Measurements from ENCODE around the gene EZR.
"Not testable (repeated sequence)": the region's sequence is repeated elsewhere in the genome, so short reads cannot be mapped to it uniquely, and the experiment has no call there.

Gene EZR

GRCh38 chr6:158825951-158826306 is 6.8 kb upstream of the EZR start:
- H3K4me3 ChIP-seq (ENCODE audit: low read depth, low read length), result no peak overlapping the region
- no peak for TF ChIP-seq CTCF (IDR thresholded peaks at IDR 0.05; ENCODE audit: low read depth, low read length)

GRCh38 chr6:158825038-158825950 is 6.1 kb upstream of the EZR start:
- no peak overlapping the region for H3K4me3 ChIP-seq (ENCODE audit: low read depth, low read length)
- no peak for TF ChIP-seq CTCF (IDR thresholded peaks at IDR 0.05; ENCODE audit: low read depth, low read length)

GRCh38 chr6:158823616-158824015 is 4.4 kb upstream of the EZR start:
- H3K4me3 ChIP-seq (ENCODE audit: low read depth, low read length), result not testable (repeated sequence)

GRCh38 chr6:158819977-158820622 is 932 bp upstream of the EZR start:
- no peak for TF ChIP-seq CTCF (IDR thresholded peaks at IDR 0.05; ENCODE audit: low read depth, low read length)
- H3K4me3 ChIP-seq (ENCODE audit: low read depth, low read length), result no peak overlapping the region

- TF ChIP-seq CTCF (IDR thresholded peaks at IDR 0.05; ENCODE audit: low read depth, low read length), result no peak
These were observed 471 bp downstream of the EZR start for GRCh38 chr6:158818581-158819212.

GRCh38 chr6:158817728-158818580 is 1.2 kb downstream of the EZR start:
- no peak for TF ChIP-seq CTCF (IDR thresholded peaks at IDR 0.05; ENCODE audit: low read depth, low read length)
- peak overlapping the region; percentile 80 for H3K4me3 ChIP-seq (ENCODE audit: low read depth, low read length)

More at GRCh38 chr6:158818581-158819212, 471 bp downstream of the EZR start:
- H3K4me3 ChIP-seq (ENCODE audit: low read depth, low read length), result peak overlapping the region; percentile 80

Data from WI38 (cell line).